GM12878 (cell line): Measurements from ENCODE around the gene PRRG4. TPM values are rescaled to one million over a fixed set of nuclear protein-coding genes. Genes with fewer than 3 reads are reported as not detected.
A peak's percentile ranks its signal among the peaks of the same experiment; 100 is the strongest.

Experiments
- ATAC-seq: fragments of 200-7000 bp; cut with Tn5 transposase; 3 replicates; pipeline ENCODE4 v1.9.1; 2020; ENCODE audit warnings: mild to moderate bottlenecking, moderate library complexity
- BruUV-seq: library from RNA; stranded (reverse); fragments of 400-500 nt; replicated peaks from 2 replicates; lab custom pipeline; 2021; lab: Mats Ljungman, UMichigan
- CTCF ChIA-PET: fragments of 300-600 bp; sonication (Branson Sonifier 250); formaldehyde crosslinking; extraction: SDS; loops from one replicate; lab custom pipeline; 2021; ENCODE audit warnings: inconsistent platforms; lab: Yijun Ruan, JAX
- POLR2A ChIA-PET: fragments of 350-600 bp; formaldehyde crosslinking; extraction: SDS; loops from one replicate; lab custom pipeline; 2021; ENCODE audit warnings: inconsistent platforms; lab: Charles Lee
- RAD21 ChIA-PET: fragments of 300-600 bp; sonication (Branson Sonifier 250); formaldehyde crosslinking; loops from one replicate; lab custom pipeline; 2023; ENCODE audit warnings: antibody characterized with exemption; ENCODE audit not compliant: unreplicated experiment; lab: Charles Lee
- SMC1A ChIA-PET: fragments of 300-600 bp; sonication (Branson Sonifier 250); formaldehyde crosslinking; loops from one replicate; lab custom pipeline; 2023; ENCODE audit not compliant: unreplicated experiment, uncharacterized antibody; lab: Charles Lee
- DNase-seq: peaks from one replicate; pipeline ENCODE4 v3.0.0-alpha.2; 2011; ENCODE audit warnings: low read depth, low spot score
- FAIRE-seq: peaks from 3 replicates; lab custom pipeline; 2011; peaks lifted over from hg19 to GRCh38; lab: Jason Lieb, UNC
- H2AFZ ChIP-seq: 2 replicates; pipeline ENCODE4 v1.6.0; 2011; ENCODE audit warnings: low read depth, low read length, control low read depth; ENCODE audit not compliant: control insufficient read depth
- H3K27ac ChIP-seq: 2 replicates; pipeline ENCODE4 v1.5.1; 2011; ENCODE audit warnings: control low read depth; ENCODE audit not compliant: control insufficient read depth, insufficient read depth
- H3K27me3 ChIP-seq, 2 experiments: replicated peaks in 1 of 2; 2 replicates each; pipeline versions ENCODE4 v1.6.0 to v1.6.1; 2011; ENCODE audit warnings: low read length in 1 of 2; ENCODE audit not compliant: control insufficient read depth in 2 of 2, insufficient read depth in 2 of 2
- H3K36me3 ChIP-seq, 2 experiments: 2 replicates each; pipeline ENCODE4 v1.5.1; 2011; ENCODE audit warnings: low read length in 1 of 2; ENCODE audit not compliant: control insufficient read depth in 2 of 2, insufficient read depth in 2 of 2
- H3K4me1 ChIP-seq: 2 replicates; pipeline ENCODE4 v1.6.1; 2011; ENCODE audit warnings: mild to moderate bottlenecking, low read length, moderate library complexity, mixed read lengths; ENCODE audit not compliant: control insufficient read depth, insufficient read depth
- H3K4me2 ChIP-seq: 2 replicates; pipeline ENCODE4 v1.6.0; 2011; ENCODE audit warnings: control low read depth; ENCODE audit not compliant: control insufficient read depth, insufficient read depth
- H3K4me3 ChIP-seq: fragments of 200-600 bp; sonication (generic); 2 replicates; pipeline ENCODE4 v1.5.1; 2016
- H3K79me2 ChIP-seq: 2 replicates; pipeline ENCODE4 v1.6.0; 2011; ENCODE audit warnings: low read length; ENCODE audit not compliant: control insufficient read depth, insufficient read depth
- H3K9ac ChIP-seq: 2 replicates; pipeline ENCODE4 v1.8.0; 2011; ENCODE audit warnings: low read length, control low read depth, mixed read lengths; ENCODE audit not compliant: control insufficient read depth, insufficient read depth
- H3K9me3 ChIP-seq: replicated peaks from 3 replicates; pipeline ENCODE4 v1.5.1; 2011; ENCODE audit warnings: mild to moderate bottlenecking, low read length; ENCODE audit not compliant: control insufficient read depth, insufficient read depth
- H4K20me1 ChIP-seq: 2 replicates; pipeline ENCODE4 v1.6.0; 2011; ENCODE audit not compliant: control insufficient read depth, insufficient read depth
- MTA2 ChIP-seq: fragments of 450-650 bp; IDR thresholded peaks from 2 replicates; pipeline ENCODE4 v1.6.1; 2016; ENCODE audit warnings: low read depth, mild to moderate bottlenecking, moderate library complexity
- NFXL1 ChIP-seq: fragments of 450-650 bp; IDR thresholded peaks from 2 replicates; pipeline ENCODE4 v1.6.1; 2017; ENCODE audit warnings: antibody characterized with exemption, mild to moderate bottlenecking, borderline replicate concordance
- WGBS: methylation state at CpG from one replicate; pipeline ENCODE4 v1.1.6; 2016; ENCODE audit warnings: low lambda C conversion rate; ENCODE audit not compliant: insufficient replicate concordance, insufficient coverage; ENCODE audit errors: missing lambda C conversion rate; 5-methylcytosine and 5-hydroxymethylcytosine counted together
- in situ Hi-C: fragments of 300-500 bp; cut with MboI; formaldehyde crosslinking; loops from 9 replicates; pipeline ENCODE4 v1.14.3; 2018; ENCODE audit warnings: mixed read lengths
- intact Hi-C: fragments of 100-400 bp; cut with micrococcal nuclease; formaldehyde crosslinking; loops from one replicate; pipeline ENCODE4 v1.14.2; 2022; ENCODE audit not compliant: unreplicated experiment
- polyA plus RNA-seq, 11 experiments: library from polyadenylated mRNA; depleted of rRNA in 4 of 11; unstranded in 6 of 11; stranded (reverse) in 5 of 11; fragments of >200 nt; fragmentation: Nextera tagmentation in 4 of 11; fragmentation: Illumina TruSeq in 1 of 11; extraction: Ambion mirVana in 4 of 11; extraction: Trizol in 1 of 11; gene quantifications; 1 replicate in 1 of 11; 2 replicates in 10 of 11; pipeline versions ENCODE4 v1.2.1 to v1.2.3, GENCODE V29; 2011 to 2016; ENCODE audit warnings: inconsistent platforms in 2 of 11, missing spikeins in 2 of 11, low read depth in 1 of 11
- total RNA-seq, 4 experiments: library from RNA; depleted of rRNA in 3 of 4; stranded (reverse); fragments of >200 nt in 3 of 4; fragmentation: Illumina TruSeq in 1 of 4; extraction: Trizol in 1 of 4; gene quantifications; 2 replicates each; pipeline versions ENCODE4 v1.2.1 to v1.2.3, GENCODE V29; 2013 to 2021
- TF ChIP-seq, protein P1 (sequence below): fragments of 450-650 bp; IDR thresholded peaks from 2 replicates; pipeline ENCODE4 v1.6.1; 2018; ENCODE audit warnings: borderline replicate concordance, mild to moderate bottlenecking; ENCODE audit not compliant: partially characterized antibody

PRRG4 gene
- total and polyA plus RNA-seq, 10 of the 15 experiments (the other 5 are each of a cell fraction or from before 2014, with no cell fraction given): 0.55 to 4.9 (median 1.9) TPM

DNA sequence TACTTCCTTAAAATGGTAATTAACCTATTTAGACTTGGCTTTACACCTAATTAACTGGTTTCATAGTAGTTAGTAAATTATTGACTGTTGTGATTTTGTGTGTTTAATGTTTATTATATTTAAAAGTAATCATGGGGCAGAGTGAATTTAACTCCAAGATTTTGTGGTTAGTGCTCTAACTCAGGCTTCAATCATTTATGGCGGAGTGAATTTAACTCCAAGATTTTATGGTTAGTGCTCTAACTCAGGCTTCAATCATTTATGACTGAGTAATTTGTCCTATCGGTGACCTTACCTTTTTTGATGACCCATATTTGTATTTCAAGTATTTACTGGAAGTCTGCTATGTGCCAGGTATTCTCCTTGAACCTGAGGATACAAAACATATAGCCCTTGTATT is 7.2 kb downstream of the PRRG4 start:
- POLR2A ChIA-PET: no interaction called here
- SMC1A ChIA-PET: interaction anchor here (0.8 to 0.9 kb wide), 2 partner anchors 31 to 57 kb away, joined by 3 read pairs; no protein-coding TSS in a partner anchor
- CTCF ChIA-PET: no interaction called here
- no peaks in the 10 kb centered on the region for H3K4me1 ChIP-seq
- TF ChIP-seq, protein P1, sequence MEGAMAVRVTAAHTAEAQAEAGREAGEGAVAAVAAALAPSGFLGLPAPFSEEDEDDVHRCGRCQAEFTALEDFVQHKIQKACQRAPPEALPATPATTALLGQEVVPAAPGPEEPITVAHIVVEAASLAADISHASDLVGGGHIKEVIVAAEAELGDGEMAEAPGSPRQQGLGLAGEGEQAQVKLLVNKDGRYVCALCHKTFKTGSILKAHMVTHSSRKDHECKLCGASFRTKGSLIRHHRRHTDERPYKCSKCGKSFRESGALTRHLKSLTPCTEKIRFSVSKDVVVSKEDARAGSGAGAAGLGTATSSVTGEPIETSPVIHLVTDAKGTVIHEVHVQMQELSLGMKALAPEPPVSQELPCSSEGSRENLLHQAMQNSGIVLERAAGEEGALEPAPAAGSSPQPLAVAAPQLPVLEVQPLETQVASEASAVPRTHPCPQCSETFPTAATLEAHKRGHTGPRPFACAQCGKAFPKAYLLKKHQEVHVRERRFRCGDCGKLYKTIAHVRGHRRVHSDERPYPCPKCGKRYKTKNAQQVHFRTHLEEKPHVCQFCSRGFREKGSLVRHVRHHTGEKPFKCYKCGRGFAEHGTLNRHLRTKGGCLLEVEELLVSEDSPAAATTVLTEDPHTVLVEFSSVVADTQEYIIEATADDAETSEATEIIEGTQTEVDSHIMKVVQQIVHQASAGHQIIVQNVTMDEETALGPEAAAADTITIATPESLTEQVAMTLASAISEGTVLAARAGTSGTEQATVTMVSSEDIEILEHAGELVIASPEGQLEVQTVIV: no peak
- TF ChIP-seq NFXL1 (no peak), MTA2 (peak; percentile 79)
- WGBS: 96% methylated on average over 2 of the region's 2 CpGs
- RAD21 ChIA-PET: no interaction called here
- DNase-seq (no peak), FAIRE-seq (no peak), ATAC-seq (no peak)
- H3K27ac ChIP-seq: no peak overlapping the region
- H2AFZ ChIP-seq: no peak overlapping the region
- BruUV-seq: no TSS peak
- in situ Hi-C loops: no loop called here
- H3K4me3 ChIP-seq: no peak overlapping the region
- no peak overlapping the region for H3K9ac ChIP-seq
- H3K79me2 ChIP-seq: no peaks in the 10 kb centered on the region
- intact Hi-C loops: no loop called here
- H3K27me3 ChIP-seq: no peaks in the 10 kb centered on the region
- no peak overlapping the region for H3K4me2 ChIP-seq
- no peaks in the 10 kb centered on the region for H3K36me3 ChIP-seq
- no peaks in the 10 kb centered on the region for H4K20me1 ChIP-seq
- H3K9me3 ChIP-seq: no peaks in the 10 kb centered on the region
